GM21825 (cell line): ENCODE data around the gene GPC5.

Source experiments
- ATAC-seq: cut with Tn5 transposase; IDR thresholded peaks from one replicate; pipeline ENCODE4 v1.9.1; 2021; ENCODE audit warnings: mild to moderate bottlenecking, moderate library complexity; ENCODE audit not compliant: unreplicated experiment

Gene GPC5

DNA sequence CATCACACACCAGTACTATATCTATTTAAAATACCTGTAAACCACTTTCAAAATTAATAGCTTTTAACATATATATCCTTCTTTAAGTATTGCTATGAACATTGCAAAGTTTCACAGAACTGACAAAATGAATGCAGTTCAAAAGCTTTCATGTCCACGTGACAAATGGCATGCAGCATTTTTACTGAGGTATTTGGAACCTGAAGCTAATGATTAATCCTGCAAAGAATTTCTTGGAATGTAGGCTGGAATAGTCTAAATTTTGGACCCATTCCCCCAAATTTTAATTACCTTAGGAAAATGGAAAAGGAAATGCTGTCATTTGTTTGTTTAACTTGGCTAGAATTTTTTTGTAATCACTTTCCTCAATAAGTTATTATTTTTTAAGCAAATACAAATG lies 1404.4 kb downstream of the GPC5 start:
- ATAC-seq, result no peak

DNA sequence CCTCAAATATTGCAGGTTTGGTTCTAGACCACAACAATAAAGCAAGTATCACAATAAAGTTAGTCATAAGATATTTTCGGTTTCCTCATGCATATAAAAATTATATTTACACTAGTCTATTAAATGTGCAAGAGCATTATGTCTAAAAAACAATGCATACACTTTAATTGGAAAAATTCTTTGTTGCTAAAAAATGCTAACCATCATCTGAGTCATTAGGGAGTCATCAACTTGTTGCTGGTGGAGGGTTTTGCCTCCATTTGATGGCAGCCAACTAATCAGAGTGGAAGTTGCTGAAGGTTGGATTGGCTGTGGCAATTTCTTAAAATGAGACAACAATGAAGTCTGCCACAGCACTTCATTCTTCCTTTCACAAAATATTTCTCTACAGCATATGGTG lies 1405.9 kb downstream of the GPC5 start:
- ATAC-seq, result no peak

DNA sequence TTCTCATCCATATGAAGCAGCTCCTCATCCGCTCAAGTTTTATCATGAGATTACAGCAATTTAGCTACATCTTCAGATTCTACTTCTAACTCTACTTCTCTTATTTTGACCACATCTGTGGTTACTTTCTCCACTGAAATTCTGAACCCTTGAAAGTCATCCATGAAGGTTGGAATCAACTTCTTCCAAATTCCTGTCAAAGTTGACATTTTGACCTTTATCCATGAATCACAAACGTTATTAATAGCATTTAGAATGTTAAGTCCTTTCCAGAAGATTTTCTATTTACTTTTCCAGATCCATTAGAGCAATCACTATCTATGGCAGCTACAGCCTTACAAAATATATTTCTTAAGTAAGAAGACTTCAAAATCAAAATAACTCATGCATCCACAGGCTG lies 1406.5 kb downstream of the GPC5 start:
- ATAC-seq, result no peak

DNA sequence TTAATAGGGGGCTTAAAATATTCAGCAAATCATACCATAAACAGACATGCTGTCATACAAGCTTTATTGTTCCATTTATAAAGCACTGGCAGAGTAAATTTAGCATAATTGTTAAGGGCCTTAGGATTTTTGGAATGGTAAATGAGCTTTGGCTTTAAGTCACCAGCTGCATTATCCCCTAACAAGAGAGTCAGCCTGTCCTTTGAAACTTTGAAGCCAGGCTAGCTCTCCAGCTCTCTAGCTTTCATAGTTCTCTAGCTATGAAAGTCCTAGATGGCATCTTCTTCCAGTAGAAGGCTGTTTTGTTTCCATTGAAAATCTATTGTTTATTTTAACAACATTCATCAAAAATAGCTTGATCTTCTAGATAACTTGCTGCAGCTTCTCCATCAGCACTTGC lies 1407.3 kb downstream of the GPC5 start:
- no peak for ATAC-seq

DNA sequence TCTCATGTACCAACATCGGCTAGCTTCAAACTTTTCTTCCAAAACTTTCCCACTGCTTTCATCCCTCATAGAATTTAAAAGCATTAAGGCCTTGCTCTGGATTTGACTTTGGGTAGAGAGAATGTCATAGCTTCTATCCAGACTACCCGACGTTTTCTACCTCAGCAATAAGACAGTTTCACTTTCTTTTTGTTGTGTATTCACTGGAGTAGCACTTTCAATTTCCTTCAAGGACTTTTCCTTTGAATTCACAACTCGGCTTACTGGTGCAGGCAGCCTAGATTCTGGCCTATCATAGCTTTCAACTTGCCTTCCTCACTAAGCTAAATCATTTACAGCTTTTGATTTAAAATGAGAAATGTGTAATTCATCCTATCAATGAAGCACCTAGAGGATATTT lies 1407.8 kb downstream of the GPC5 start:
- no peak for ATAC-seq

DNA sequence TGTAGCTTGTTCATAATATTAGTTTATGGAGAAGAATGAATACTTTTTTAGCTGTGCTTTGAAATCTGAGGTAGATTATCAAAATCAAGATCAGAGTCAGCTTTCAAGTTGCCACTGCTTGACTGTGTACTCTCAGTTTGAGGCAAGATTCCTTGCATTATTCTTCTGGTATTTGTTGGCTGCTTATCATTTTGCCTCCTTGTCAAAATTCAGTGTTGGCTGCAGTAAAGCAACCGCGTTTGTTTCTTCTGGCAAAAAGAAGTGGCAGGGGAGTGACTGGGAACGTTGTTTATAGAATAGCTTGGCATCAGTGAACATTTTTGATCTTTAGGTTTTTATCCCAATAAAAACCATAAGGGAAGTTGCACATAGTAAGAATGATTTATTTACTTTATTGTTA lies 1408.9 kb downstream of the GPC5 start:
- no peak for ATAC-seq

DNA sequence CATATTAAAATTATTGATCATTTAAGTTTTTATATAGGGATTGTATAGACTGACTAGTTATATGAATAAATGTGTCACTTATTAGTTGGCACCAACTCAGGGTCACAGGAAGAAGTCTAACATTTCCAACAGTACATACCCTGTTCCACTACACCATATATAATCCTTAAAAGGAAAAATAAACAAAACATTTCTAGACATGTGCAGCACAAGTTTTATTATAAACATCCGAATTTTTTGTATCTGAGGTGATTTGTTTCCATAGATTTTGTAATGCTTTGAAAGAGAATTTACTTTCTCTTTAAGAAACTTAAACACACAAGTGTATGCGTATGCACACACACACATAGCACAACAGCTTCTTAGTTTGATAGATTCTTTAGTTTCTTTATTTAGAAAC lies 1409.5 kb downstream of the GPC5 start:
- ATAC-seq, result no peak

DNA sequence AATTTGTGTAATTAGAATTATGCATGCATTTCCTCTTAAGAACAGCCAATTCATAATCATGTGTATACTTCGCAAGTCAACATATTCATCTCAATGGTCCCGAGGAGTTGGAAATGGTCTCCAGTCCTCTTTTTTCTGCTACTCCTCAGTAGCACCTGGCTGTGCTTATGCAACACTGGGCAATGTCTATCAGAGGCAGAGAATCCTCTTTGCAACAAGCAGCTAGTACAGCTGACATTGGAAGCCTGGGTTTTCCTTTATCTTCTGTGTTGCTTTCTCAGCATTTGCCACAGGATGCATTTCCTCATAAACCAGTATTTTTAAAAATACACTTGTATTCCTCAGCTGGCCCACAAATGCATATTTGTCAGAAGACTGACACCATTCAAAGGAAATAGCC lies 1422.9 kb downstream of the GPC5 start:
- ATAC-seq, result no peak

DNA sequence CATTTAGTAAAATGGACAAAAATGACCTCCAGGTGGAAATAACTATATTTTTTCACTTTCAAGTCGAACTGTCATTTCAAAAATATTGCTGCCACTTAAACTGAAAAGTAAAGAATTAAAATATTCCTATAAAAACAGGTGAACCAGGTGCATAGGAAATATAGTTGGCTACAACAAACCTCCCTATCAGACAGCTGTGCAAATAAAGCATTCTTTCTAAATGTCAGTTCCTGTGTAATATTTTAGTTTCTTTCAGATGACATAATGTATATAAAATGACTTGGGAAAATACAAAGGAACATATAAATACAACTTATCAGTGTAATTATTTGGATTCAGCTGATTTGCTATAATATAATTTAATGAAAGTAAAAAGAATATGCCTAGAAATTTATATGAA lies 1424.6 kb downstream of the GPC5 start:
- no peak for ATAC-seq

DNA sequence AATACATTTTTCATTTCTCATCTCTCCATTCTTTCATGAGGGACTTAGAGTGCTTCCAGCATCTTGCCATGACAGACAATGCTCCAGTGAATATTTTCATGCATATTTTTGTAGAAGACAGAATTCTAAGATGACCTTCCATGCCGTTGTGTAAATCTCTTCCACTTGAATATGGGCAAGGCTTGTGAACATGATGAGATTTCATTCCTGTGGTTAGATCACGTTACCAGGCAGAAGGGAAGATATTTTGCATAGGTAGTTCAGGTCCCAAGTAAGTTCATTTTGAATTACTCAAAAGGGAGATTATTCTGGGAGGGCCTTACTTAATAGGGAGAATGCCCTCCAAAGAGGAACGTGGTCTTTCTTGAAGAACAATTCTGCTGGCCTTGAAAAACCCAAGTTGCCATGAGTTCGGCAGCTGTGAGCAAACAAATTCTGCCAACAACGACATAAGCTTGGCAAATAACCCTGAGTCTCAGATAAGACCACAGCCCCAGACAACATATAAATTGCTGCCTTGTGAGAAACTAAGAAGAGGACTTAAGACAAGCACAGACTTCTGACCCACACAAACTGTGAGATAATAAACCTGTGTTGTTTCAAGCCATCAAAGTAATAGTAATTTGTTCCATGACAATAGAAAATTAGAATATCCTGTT lies 1427.6 kb downstream of the GPC5 start:
- no peak for ATAC-seq

DNA sequence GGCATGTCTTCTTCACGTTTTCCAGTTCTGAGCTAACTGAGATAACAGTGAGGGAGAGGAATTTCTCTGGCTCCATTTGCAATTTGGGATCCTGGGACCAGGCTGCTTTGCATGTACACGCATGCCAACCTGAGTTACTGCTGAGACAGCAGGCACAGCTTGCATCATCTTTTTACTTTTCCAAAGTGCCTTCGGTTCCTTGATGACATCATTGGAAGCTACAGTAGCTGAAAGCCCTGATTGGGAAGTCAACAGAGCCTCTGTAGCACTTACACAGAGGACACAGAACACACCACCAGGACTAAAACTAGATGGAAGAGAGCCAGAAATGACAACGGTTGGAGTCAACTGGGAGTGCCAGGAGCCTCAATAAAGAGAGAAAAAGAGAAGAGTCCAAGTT lies 1429.1 kb downstream of the GPC5 start:
- ATAC-seq, result no peak

DNA sequence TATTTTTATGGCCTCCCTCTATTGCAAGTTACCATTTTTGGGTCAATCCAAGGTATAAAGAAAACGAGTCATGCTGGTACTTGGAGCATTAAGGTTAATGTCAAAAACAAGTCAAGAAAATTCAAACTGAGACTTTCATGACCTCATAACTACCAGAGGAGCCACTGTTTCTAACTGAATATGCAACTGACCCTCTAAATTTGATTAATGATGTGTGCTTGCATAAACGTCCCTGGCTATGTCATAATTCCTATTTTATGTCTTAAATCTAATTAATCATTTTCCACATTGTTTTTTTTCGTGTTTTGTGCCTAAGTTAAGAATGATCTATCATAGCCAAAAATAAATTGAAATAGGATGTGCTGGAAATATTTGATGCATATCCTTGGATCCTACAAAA lies 1431.5 kb downstream of the GPC5 start:
- no peak for ATAC-seq

DNA sequence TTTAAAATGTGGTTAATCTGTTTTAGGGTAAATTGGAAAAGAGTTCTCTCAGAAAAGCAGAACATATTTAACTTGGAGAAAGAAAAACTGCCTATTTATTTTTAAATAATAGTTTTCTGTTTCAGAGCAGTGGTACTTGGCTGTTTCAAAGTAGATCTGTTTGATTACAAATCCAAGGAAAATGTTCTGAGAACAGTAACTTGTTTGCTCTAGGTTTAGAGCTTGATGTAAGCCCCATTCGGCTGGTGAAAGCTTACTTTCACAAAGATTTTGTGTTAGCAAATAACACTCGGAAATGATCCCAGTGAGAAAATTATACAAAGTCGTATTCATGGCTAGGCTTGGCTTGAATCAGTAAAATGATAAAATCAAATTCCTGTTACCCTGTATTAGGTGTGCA lies 1432.4 kb downstream of the GPC5 start:
- ATAC-seq, result no peak

DNA sequence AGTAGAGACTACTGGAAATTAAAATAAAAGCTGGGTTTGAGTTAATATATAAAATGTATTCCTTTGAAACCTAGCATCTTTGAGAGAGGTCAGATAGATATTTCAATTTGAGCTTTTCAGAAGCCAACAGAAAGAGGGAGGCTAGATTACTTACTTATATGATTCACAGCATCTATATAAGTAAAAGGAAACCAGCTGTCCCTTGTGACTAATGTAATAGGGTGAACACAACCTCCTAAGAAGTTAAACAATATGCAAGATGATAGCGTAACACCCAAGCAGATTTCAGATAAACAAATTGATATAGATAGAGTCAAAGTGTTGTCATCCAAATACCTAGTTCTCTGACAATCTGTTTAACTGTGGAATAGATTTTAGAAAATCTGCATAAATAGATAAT lies 1434.7 kb downstream of the GPC5 start:
- ATAC-seq, result no peak

DNA sequence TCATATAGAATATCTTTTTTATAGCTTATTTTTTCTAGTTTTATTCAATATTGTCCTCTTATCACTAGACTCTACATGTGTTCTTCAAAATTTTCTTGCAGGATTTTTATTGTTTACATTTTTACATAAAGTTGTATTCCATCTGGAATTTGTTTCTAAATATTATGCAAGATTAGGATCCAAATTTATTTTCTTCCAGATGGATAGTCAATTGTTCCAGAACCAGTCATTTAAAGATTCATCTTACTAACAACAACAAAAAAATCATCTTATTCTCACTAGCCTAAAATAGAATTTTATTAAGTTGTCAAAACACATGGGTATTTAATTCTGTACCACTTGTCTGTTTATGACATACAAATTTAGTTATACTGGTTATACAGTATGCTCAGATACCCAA lies 1437.8 kb downstream of the GPC5 start:
- no peak for ATAC-seq

DNA sequence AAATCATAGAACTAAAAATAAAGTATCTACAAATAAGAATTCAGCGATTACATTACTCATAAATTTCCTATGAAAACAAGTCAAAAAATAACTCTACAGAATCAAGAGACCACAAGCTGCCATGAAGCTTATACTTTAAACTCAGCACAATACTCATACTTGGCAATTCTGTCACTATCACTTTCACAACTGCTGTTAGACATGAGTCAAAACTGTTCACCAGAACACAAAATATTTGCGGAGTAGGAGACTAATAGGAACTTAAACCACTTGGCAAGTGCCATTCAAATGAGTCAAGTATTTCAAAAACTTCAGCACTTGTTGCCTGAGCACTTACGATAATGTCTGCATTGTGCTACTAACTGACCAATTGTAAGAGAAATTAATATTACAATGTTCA lies 1440.4 kb downstream of the GPC5 start:
- no peak for ATAC-seq

DNA sequence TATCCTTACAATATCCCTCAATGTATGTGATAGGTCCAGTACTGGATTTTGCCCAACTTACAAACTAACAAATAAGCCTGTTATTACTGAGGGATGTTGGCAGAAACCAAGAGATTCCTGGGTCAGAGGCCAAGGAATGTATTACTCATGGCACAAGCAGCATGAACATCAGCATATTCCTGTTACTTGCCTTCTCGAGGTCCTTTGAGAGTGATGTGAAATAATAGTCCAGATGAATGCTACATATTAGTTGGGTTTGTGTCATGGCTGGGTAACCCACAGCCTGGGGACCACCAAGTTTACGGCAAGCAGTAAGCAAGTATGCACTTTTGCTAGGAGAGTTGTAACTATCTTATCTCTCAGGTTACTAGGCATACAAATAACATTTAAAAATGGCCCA lies 1443.7 kb downstream of the GPC5 start:
- no peak for ATAC-seq

DNA sequence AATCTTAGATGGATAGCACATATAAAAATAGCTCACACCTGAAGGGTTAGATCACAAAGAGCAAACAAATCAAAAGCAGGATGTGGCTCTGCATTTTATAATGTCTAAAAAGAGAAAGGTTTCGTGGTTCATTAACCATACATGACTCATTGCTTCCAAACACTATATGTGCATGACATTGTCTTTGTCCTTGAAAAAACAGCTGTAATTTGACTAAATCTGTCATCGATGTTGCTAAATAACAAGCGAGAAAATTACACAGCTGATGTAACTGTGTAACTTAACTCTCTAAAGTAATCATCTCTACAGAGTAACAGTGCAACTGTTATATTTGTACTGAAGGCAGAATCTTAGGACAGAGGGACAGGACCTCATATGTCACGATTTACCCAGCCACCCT lies 1445.1 kb downstream of the GPC5 start:
- ATAC-seq, result no peak

DNA sequence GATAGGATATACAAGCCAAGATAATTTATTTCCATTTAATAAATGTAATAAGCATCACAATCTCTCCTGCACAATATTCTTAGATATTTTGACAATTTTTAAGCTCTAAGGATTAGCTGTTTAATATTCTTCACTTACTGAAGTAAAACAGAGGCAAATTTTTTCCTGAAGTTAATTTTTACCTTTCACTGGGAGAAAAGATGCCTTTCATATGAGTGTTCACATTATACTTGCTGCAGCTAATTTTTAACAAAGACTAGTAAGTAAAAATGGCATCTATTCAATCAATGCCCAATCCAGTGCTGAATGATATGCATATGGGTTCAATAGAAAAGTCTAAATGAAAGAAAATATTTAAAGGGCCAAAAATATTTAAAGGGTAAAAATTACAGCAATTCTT lies 1451.0 kb downstream of the GPC5 start:
- ATAC-seq, result no peak

DNA sequence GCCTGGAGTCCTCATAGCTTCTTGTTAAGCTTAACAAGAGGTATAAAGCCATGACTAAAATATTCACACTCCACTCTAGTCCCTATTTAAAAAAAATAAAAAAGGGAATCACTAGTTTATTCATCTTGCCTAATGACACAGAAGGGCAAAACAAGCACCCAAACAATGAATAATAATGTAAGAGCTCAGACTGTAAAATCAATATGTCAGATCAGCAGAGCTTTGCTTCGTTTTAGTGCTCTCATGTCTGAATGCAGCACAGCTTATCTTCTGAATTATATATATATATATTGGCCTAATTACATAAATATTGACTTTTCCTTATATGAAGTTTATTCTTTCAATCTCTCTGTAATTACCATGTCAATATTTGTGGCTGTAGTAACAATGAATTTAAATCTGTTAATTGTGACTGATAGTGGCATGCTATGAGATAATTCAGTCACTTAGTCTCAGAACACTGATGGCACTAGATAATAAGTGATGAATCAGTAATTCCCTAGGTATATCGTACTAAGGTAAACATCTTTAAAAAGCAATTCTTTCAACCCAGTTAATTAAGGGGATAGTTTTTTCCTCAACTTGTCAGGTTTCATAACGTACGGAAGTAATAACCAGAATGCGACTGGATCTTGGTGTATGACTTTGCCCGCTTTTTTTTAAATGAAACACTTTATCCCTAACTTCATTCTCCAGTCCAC lies 1466.3 kb downstream of the GPC5 start:
- ATAC-seq, result no peak

DNA sequence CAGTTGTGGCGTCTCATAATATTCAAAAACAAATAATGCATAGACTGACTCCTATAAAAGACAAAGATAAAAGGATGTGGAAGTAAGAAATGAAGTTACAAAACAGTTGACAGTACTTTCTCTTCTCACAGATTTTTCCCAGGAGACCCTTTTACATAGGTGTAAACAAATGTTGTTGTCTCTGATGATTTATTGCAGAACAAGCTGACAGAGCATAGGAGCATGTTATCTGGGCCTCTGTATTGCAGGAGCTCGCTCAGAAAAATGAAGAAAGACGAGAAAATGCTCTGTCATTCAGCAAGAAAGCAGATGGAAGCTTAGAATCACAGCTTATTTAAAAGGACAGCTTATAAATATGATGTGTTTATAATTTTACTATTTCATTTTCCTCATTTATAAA lies 1474.6 kb downstream of the GPC5 start:
- ATAC-seq, result no peak

DNA sequence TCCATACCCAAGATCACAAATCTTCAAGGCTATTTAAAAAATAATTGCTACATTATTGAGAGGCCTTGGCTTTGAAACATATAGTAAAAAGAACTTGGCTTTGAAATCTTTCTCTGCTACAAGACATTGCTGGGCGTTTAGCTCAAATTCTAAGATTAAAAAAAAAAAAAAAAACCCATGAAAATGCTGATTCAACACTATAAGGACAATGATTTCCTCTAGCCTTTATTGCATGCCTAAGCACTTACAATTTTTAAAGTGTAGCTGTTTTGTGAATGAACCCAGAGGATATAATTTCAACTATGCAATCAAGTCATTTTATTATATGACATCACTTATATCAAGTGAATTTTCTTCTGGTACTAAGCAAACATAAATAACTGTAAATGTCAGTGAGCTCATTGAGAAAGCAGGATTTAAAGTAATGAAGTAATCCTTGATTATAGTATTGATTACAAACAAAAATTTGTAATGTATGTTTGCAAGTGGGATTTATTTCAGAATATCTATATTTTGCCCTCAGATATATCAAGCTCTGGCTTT lies 1488.2 kb downstream of the GPC5 start:
- ATAC-seq, result no peak

DNA sequence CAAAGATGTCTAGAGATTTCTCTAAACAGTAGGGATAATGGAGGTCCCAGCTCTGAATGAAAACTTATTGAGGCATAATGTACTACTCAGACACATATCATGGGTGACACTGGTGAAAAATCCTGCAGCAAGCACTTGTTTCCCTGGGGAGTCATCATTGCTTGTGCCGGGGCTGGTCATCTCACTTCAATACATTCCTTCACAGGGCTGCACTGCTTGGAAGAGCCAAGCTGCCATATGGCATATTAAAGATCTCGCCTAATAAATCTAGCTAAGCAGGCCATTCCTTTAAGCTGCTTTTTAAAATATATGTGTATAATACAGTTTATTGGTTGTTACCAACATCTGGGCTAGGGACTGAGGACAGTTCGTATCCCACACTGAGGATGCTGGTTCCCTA lies 1496.0 kb downstream of the GPC5 start:
- no peak for ATAC-seq
